Measurements from ENCODE around the gene PPM1F.

Gene PPM1F

GRCh38 chr22:21960200-21961126 lies 7.8 kb upstream of the PPM1F start:
- DNase-seq = no peak

- DNase-seq = no peak
Observed at GRCh38 chr22:21959274-21960074, 6.8 kb upstream of the PPM1F start.

GRCh38 chr22:21958360-21959273 lies 6.0 kb upstream of the PPM1F start:
- no peak for DNase-seq

GRCh38 chr22:21951931-21952465 lies 650 bp downstream of the PPM1F start:
- DNase-seq = peak; percentile 11

- DNase-seq = no peak
Observed at GRCh38 chr22:21951062-21951461, 1.6 kb downstream of the PPM1F start.

- no peak for DNase-seq
Observed at GRCh38 chr22:21949948-21950347, 2.7 kb downstream of the PPM1F start.

- DNase-seq = no peak
Observed at GRCh38 chr22:21949569-21949918, 3.1 kb downstream of the PPM1F start.

- DNase-seq = no peak
Observed at GRCh38 chr22:21948824-21949568, 3.7 kb downstream of the PPM1F start.

GRCh38 chr22:21948390-21948789 lies 4.3 kb downstream of the PPM1F start:
- no peak for DNase-seq

GRCh38 chr22:21947040-21948014 lies 5.3 kb downstream of the PPM1F start:
- peak; percentile 62 for DNase-seq

- DNase-seq = no peak
Observed at GRCh38 chr22:21946262-21946925, 6.3 kb downstream of the PPM1F start.

- no peak for DNase-seq
Observed at GRCh38 chr22:21945453-21946261, 7.0 kb downstream of the PPM1F start.

GRCh38 chr22:21944871-21945270 lies 7.8 kb downstream of the PPM1F start:
- no peak for DNase-seq

- DNase-seq = no peak
Observed at GRCh38 chr22:21943571-21944448, 8.8 kb downstream of the PPM1F start.

- peak; percentile 89 for DNase-seq
Observed at GRCh38 chr22:21942407-21943343, 10.0 kb downstream of the PPM1F start.

GRCh38 chr22:21941921-21942320 lies 10.7 kb downstream of the PPM1F start:
- no peak for DNase-seq

GRCh38 chr22:21940521-21940920 lies 12.1 kb downstream of the PPM1F start:
- no peak for DNase-seq
